GM21529 (cell line): ENCODE data around the gene PRM3.

Experiments used
- ATAC-seq: cut with Tn5 transposase; IDR thresholded peaks from one replicate; pipeline ENCODE4 v1.9.1; 2021; ENCODE audit not compliant: unreplicated experiment

Gene PRM3

GRCh38 chr16:11229432-11229831 lies 44.0 kb downstream of the PRM3 start:
- ATAC-seq, result no peak

- no peak for ATAC-seq
Measured at GRCh38 chr16:11225677-11226549, 47.5 kb downstream of the PRM3 start.

DNA sequence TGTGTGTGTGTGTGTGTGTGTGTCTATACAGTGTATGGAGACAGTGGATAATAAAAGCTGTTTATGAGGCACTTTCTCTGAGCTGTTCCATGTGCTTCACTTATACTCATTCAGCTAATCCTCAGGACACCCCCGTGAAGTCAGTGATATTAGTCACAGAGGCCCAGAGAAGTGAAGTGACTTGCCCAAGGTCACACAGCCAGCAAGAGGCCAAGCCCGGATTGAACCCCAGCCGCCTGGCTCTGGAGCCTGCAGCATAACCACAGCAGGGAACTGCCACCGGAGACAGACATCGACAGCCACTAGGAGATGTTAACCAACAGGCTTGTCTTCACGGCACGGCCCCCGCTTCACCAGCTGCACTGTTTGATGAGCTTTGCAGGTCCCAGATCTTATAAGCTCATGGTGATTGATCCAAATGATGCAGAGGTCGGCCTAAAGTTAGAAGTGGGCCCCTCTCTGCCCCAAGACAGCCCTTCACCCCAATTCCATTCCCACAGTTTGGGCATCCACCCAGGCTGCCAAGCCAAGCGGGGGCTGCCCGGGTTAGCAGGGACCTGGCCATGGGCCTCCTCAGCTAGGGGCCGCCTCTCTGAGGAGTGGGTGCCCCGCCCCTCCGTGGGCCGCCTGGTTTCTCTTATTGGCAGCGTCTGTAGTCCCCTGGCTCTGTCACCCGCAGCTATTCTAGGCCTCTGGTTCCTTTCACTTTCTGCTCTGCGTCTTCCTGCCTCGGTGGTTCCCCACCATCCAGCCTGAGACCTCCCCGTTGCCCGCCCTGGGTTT lies 48.3 kb downstream of the PRM3 start:
- peak; percentile 81 for ATAC-seq

- peak; percentile 55 for ATAC-seq
Measured at GRCh38 chr16:11224096-11224893, 49.1 kb downstream of the PRM3 start.
